ENCODE results near the gene P2RX7.

P2RX7 gene

GRCh38 chr12:121086781-121087295, 45.8 kb upstream of the P2RX7 start:
- TF ChIP-seq SIN3A (IDR thresholded peaks at IDR 0.05; ENCODE audit: borderline replicate concordance, insufficient read depth, low read length) (no peak), POLR2AphosphoS5 (IDR thresholded peaks at IDR 0.05; ENCODE audit: low read depth, low read length) (no peak), FOXP2 (optimal IDR thresholded peaks at IDR 0.05; ENCODE audit: borderline replicate concordance, extremely low read depth, extremely low read length, insufficient read depth) (no peak), TAF1 (IDR thresholded peaks at IDR 0.05; ENCODE audit: borderline replicate concordance, insufficient read depth, low read length) (no peak), REST (IDR thresholded peaks at IDR 0.05; ENCODE audit: insufficient read depth in 1 of 2, low read depth in 2 of 2, low read length in 2 of 2) (no peak)

- TF ChIP-seq REST (IDR thresholded peaks at IDR 0.05; ENCODE audit: insufficient read depth in 1 of 2, low read depth in 2 of 2, low read length in 2 of 2) (no peak), TAF1 (IDR thresholded peaks at IDR 0.05; ENCODE audit: borderline replicate concordance, insufficient read depth, low read length) (no peak), POLR2AphosphoS5 (IDR thresholded peaks at IDR 0.05; ENCODE audit: low read depth, low read length) (no peak), FOXP2 (optimal IDR thresholded peaks at IDR 0.05; ENCODE audit: borderline replicate concordance, extremely low read depth, extremely low read length, insufficient read depth) (no peak), SIN3A (IDR thresholded peaks at IDR 0.05; ENCODE audit: borderline replicate concordance, insufficient read depth, low read length) (no peak)
These were observed 45.0 kb upstream of the P2RX7 start for GRCh38 chr12:121087467-121088194.

- no peak for TF ChIP-seq TAF1 (IDR thresholded peaks at IDR 0.05; ENCODE audit: borderline replicate concordance, insufficient read depth, low read length)
- no peak for TF ChIP-seq FOXP2 (optimal IDR thresholded peaks at IDR 0.05; ENCODE audit: borderline replicate concordance, extremely low read depth, extremely low read length, insufficient read depth)
- TF ChIP-seq POLR2AphosphoS5 (IDR thresholded peaks at IDR 0.05; ENCODE audit: low read depth, low read length), result no peak
- TF ChIP-seq REST (IDR thresholded peaks at IDR 0.05; ENCODE audit: insufficient read depth in 1 of 2, low read depth in 2 of 2, low read length in 2 of 2), result no peak
- no peak for TF ChIP-seq SIN3A (IDR thresholded peaks at IDR 0.05; ENCODE audit: borderline replicate concordance, insufficient read depth, low read length)
These were observed 44.5 kb upstream of the P2RX7 start for GRCh38 chr12:121088195-121088585.

- TF ChIP-seq SIN3A (IDR thresholded peaks at IDR 0.05; ENCODE audit: borderline replicate concordance, insufficient read depth, low read length), result no peak
- TF ChIP-seq REST (IDR thresholded peaks at IDR 0.05; ENCODE audit: insufficient read depth in 1 of 2, low read depth in 2 of 2, low read length in 2 of 2), result peak in 1 of 2 experiments; percentile 61; a peak in 1 of 4 replicates
These were observed 43.5 kb upstream of the P2RX7 start for GRCh38 chr12:121089031-121089812.
